Measurements from ENCODE around the gene RPL10. TPM values are rescaled to one million over a fixed set of nuclear protein-coding genes. Genes with fewer than 3 reads are reported as not detected.
A peak's percentile ranks its signal among the peaks of the same experiment; 100 is the strongest.

The RPL10 gene
- total and polyA plus RNA-seq, 2 of the 13 experiments (the other 11 are each of a cell fraction or from before 2014, with no cell fraction given): 2,381 to 4,713 TPM

- TF ChIP-seq ZC3H4 (CRISPR knock-in tag; IDR thresholded peaks at IDR 0.05; ENCODE audit: borderline replicate concordance): no peak
- no peak for TF ChIP-seq SYNCRIP (IDR thresholded peaks at IDR 0.05; ENCODE audit: insufficient read depth, low read depth, low read length)
- peak; percentile 75 for TF ChIP-seq HOXA3 (CRISPR knock-in tag; IDR thresholded peaks at IDR 0.05)
- no peak for TF ChIP-seq EEA1 (CRISPR knock-in tag; IDR thresholded peaks at IDR 0.05; ENCODE audit: borderline replicate concordance)
- peak; percentile 24; the same call in 1 of the 2 replicates for TF ChIP-seq ARID5B (CRISPR knock-in tag; IDR thresholded peaks at IDR 0.05)
- TF ChIP-seq TOE1 (CRISPR knock-in tag; IDR thresholded peaks at IDR 0.05): no peak
- no peak for TF ChIP-seq TEAD3 (CRISPR knock-in tag; optimal IDR thresholded peaks at IDR 0.05; ENCODE audit: borderline replicate concordance)
- TF ChIP-seq RCOR2 (CRISPR knock-in tag; IDR thresholded peaks at IDR 0.05): no peak
- TF ChIP-seq ZNF431 (CRISPR knock-in tag; IDR thresholded peaks at IDR 0.05; ENCODE audit: borderline replicate concordance, low read depth): peak; percentile 72; the same call in 1 of the 2 replicates
- TF ChIP-seq, protein P1, sequence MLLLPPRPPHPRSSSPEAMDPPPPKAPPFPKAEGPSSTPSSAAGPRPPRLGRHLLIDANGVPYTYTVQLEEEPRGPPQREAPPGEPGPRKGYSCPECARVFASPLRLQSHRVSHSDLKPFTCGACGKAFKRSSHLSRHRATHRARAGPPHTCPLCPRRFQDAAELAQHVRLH (CRISPR knock-in tag; IDR thresholded peaks at IDR 0.05; ENCODE audit: borderline replicate concordance, low read depth): no peak
- no peak for TF ChIP-seq CREM (IDR thresholded peaks at IDR 0.05)
- TF ChIP-seq CREM (CRISPR knock-in tag; IDR thresholded peaks at IDR 0.05): no peak
- TF ChIP-seq MTA1 (CRISPR knock-in tag; IDR thresholded peaks at IDR 0.05; ENCODE audit: borderline replicate concordance): no peak
- peak; percentile 51; the same call in 1 of the 2 replicates for TF ChIP-seq UBTF (CRISPR knock-in tag; IDR thresholded peaks at IDR 0.05)
- no peak for TF ChIP-seq ZNF329 (CRISPR knock-in tag; IDR thresholded peaks at IDR 0.05; ENCODE audit: low read depth)
- TF ChIP-seq ZNF547 (CRISPR knock-in tag; IDR thresholded peaks at IDR 0.05): peak; percentile 59; the same call in 1 of the 2 replicates
- TF ChIP-seq, protein P2, sequence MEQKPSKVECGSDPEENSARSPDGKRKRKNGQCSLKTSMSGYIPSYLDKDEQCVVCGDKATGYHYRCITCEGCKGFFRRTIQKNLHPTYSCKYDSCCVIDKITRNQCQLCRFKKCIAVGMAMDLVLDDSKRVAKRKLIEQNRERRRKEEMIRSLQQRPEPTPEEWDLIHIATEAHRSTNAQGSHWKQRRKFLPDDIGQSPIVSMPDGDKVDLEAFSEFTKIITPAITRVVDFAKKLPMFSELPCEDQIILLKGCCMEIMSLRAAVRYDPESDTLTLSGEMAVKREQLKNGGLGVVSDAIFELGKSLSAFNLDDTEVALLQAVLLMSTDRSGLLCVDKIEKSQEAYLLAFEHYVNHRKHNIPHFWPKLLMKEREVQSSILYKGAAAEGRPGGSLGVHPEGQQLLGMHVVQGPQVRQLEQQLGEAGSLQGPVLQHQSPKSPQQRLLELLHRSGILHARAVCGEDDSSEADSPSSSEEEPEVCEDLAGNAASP (CRISPR knock-in tag; IDR thresholded peaks at IDR 0.05; ENCODE audit: borderline replicate concordance): no peak
- TF ChIP-seq, protein P3, sequence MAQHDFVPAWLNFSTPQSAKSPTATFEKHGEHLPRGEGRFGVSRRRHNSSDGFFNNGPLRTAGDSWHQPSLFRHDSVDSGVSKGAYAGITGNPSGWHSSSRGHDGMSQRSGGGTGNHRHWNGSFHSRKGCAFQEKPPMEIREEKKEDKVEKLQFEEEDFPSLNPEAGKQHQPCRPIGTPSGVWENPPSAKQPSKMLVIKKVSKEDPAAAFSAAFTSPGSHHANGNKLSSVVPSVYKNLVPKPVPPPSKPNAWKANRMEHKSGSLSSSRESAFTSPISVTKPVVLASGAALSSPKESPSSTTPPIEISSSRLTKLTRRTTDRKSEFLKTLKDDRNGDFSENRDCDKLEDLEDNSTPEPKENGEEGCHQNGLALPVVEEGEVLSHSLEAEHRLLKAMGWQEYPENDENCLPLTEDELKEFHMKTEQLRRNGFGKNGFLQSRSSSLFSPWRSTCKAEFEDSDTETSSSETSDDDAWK (CRISPR knock-in tag; IDR thresholded peaks at IDR 0.05): no peak
- no peak for TF ChIP-seq ZNF605 (CRISPR knock-in tag; IDR thresholded peaks at IDR 0.05)
- TF ChIP-seq RBFOX2 (IDR thresholded peaks at IDR 0.05; ENCODE audit: low read depth, low read length): peak; percentile 84
Observed at GRCh38 chrX:154428176-154429171, 30.3 kb downstream of the RPL10 start, which contains the start of gene ATP6AP1 (continued).

Data from HepG2 (cell line).